ENCODE measurements around the gene ULK3.

GRCh38 chr15:74835312-74835823 is 7.6 kb downstream of the ULK3 start:
- peak; percentile 78 for TF ChIP-seq CTCF (IDR thresholded peaks at IDR 0.05; ENCODE audit: borderline replicate concordance, extremely low read depth, low read length, poor library complexity, severe bottlenecking)
- TF ChIP-seq EZH2 (IDR thresholded peaks at IDR 0.05; ENCODE audit: borderline replicate concordance, low read depth, low read length, severe bottlenecking) = no peak
